AG04449 (cell line): ENCODE data around the gene EHBP1L1.

Source experiments
- CTCF ChIA-PET: fragments of 350-600 bp; formaldehyde crosslinking; extraction: SDS; loops from one replicate; lab custom pipeline; 2021; ENCODE audit warnings: antibody characterized with exemption; lab: Yijun Ruan, JAX
- POLR2A ChIA-PET: fragments of 400-600, 350-600 bp; formaldehyde crosslinking; extraction: SDS; loops from one replicate; lab custom pipeline; 2020; ENCODE audit warnings: antibody characterized with exemption, inconsistent platforms; lab: Yijun Ruan, JAX
- DNase-seq: peaks from one replicate; pipeline ENCODE4 v3.0.0-alpha.2; 2010; ENCODE audit warnings: low read depth, low spot score
- H3K4me3 ChIP-seq: 2 replicates; pipeline ENCODE4 v1.5.1; 2011; ENCODE audit warnings: low read depth, mild to moderate bottlenecking, control low read depth, low read length
- CTCF ChIP-seq: IDR thresholded peaks from one replicate; pipeline ENCODE4 v1.5.1; 2011; ENCODE audit warnings: mild to moderate bottlenecking, moderate library complexity, low read length, control low read depth, inconsistent platforms; ENCODE audit not compliant: insufficient read depth; ENCODE audit errors: missing control alignments

The EHBP1L1 gene

GRCh38 chr11:65558002-65558929 is 17.6 kb upstream of the EHBP1L1 start, which contains the start of gene LTBP3:
Gene LTBP3, minus strand, starts transcription at chr11:65558359. Its CDS starts 400 bp downstream, at chr11:65557959.
- no peak for TF ChIP-seq CTCF
- CTCF ChIA-PET: interaction anchor here (2.0 to 16.3 kb wide), 4 partner anchors 13 to 36 kb away, joined by 11 to 207 read pairs (median 56); partner anchors contain the start of genes FAM89B and ZNRD2
- no peak for DNase-seq
- peak within 1 kb of the TSS; percentile 69 for H3K4me3 ChIP-seq
- POLR2A ChIA-PET: interaction anchor here (0.6 to 3.3 kb wide), 4 partner anchors 14 to 56 kb away, joined by 3 to 12 read pairs (median 4); partner anchors contain the start of genes FAM89B and MAP3K11

- POLR2A ChIA-PET: interaction anchor here (0.6 to 3.3 kb wide), 6 partner anchors 11 to 55 kb away, joined by 3 to 15 read pairs (median 4); partner anchors contain the start of genes FAM89B, MAP3K11 and ZNRD2
- H3K4me3 ChIP-seq: peak overlapping the region; percentile 69
- no peak for DNase-seq
- TF ChIP-seq CTCF: no peak
- CTCF ChIA-PET: interaction anchor here (2.0 to 16.3 kb wide), 4 partner anchors 12 to 35 kb away, joined by 9 to 207 read pairs (median 46); partner anchors contain the start of genes EHBP1L1, FAM89B and ZNRD2
These were observed 16.8 kb upstream of the EHBP1L1 start for GRCh38 chr11:65558930-65559509.

GRCh38 chr11:65559535-65559934 is 16.3 kb upstream of the EHBP1L1 start:
- no peak overlapping the region for H3K4me3 ChIP-seq
- no peak for TF ChIP-seq CTCF
- CTCF ChIA-PET: interaction anchor here (2.0 to 16.3 kb wide), 4 partner anchors 12 to 35 kb away, joined by 9 to 207 read pairs (median 46); partner anchors contain the start of genes EHBP1L1, FAM89B and ZNRD2
- no peak for DNase-seq
- POLR2A ChIA-PET: interaction anchor here (0.7 to 3.3 kb wide), 5 partner anchors 11 to 55 kb away, joined by 4 to 15 read pairs (median 5); partner anchors contain the start of genes FAM89B, MAP3K11 and ZNRD2

- peak overlapping the region; percentile 8; the same call in 1 of the 2 replicates for H3K4me3 ChIP-seq
- no peak for TF ChIP-seq CTCF
- no peak for DNase-seq
- POLR2A ChIA-PET: interaction anchor here (0.7 to 3.3 kb wide), 7 partner anchors 10 to 137 kb away, joined by 3 to 15 read pairs (median 4); partner anchors contain the start of genes EHBP1L1, FAM89B, NEAT1 and ZNRD2
- CTCF ChIA-PET: interaction anchor here (2.0 to 16.3 kb wide), 5 partner anchors 8 to 34 kb away, joined by 9 to 207 read pairs (median 16); partner anchors contain the start of genes EHBP1L1, FAM89B and ZNRD2
These were observed 15.8 kb upstream of the EHBP1L1 start for GRCh38 chr11:65559951-65560537.

GRCh38 chr11:65560555-65561418 is 15.1 kb upstream of the EHBP1L1 start:
- TF ChIP-seq CTCF: no peak
- POLR2A ChIA-PET: interaction anchor here (0.7 to 3.3 kb wide), 6 partner anchors 9 to 138 kb away, joined by 3 to 15 read pairs (median 4); partner anchors contain the start of genes EHBP1L1, FAM89B, NEAT1 and ZNRD2
- peak overlapping the region; percentile 8; the same call in 1 of the 2 replicates for H3K4me3 ChIP-seq
- CTCF ChIA-PET: interaction anchor here (2.0 to 16.3 kb wide), 6 partner anchors 9 to 33 kb away, joined by 9 to 207 read pairs (median 16); partner anchors contain the start of genes EHBP1L1, FAM89B and ZNRD2
- no peak for DNase-seq
